Measurements from ENCODE around the gene RTL1. TPM values are rescaled to one million over a fixed set of nuclear protein-coding genes. Genes with fewer than 3 reads are reported as not detected.

The RTL1 gene
- total RNA-seq, 3 donors from 2014 or later = not detected

- ATAC-seq (no peak), DNase-seq (no peak)
- intact Hi-C loops (cut with DNase I, micrococcal nuclease) = no loop called here
Measured at GRCh38 chr14:100887728-100888335, 15.7 kb downstream of the RTL1 start.

GRCh38 chr14:100885617-100886016 lies 17.9 kb downstream of the RTL1 start:
- no peaks in the 10 kb centered on the region for H3K36me3 ChIP-seq (ENCODE audit: low read depth)
- no peak for TF ChIP-seq CTCF (IDR thresholded peaks at IDR 0.05)

More at GRCh38 chr14:100887728-100888335, 15.7 kb downstream of the RTL1 start:
- Histone ChIP-seq H3K4me3 (no peak overlapping the region), H3K4me1 (ENCODE audit: low read depth) (peaks cover 4% of the 10 kb centered on the region), H3K36me3 (ENCODE audit: low read depth) (no peaks in the 10 kb centered on the region), H3K9me3 (no peaks in the 10 kb centered on the region)
- TF ChIP-seq CTCF (IDR thresholded peaks at IDR 0.05) = no peak

GRCh38 chr14:100885196-100885595 lies 18.3 kb downstream of the RTL1 start:
- Histone ChIP-seq H3K36me3 (ENCODE audit: low read depth) (no peaks in the 10 kb centered on the region), H3K4me1 (ENCODE audit: low read depth) (peaks cover 4% of the 10 kb centered on the region), H3K9me3 (no peaks in the 10 kb centered on the region), H3K4me3 (no peak overlapping the region)
- ATAC-seq (no peak), DNase-seq (no peak)
- intact Hi-C loops (cut with DNase I, micrococcal nuclease) = no loop called here
- TF ChIP-seq CTCF (IDR thresholded peaks at IDR 0.05) = no peak

More at GRCh38 chr14:100885617-100886016, 17.9 kb downstream of the RTL1 start:
- peaks cover 4% of the 10 kb centered on the region for H3K4me1 ChIP-seq (ENCODE audit: low read depth)
- H3K4me3 ChIP-seq = no peak overlapping the region
- intact Hi-C loops (cut with DNase I, micrococcal nuclease) = no loop called here
- no peak for DNase-seq
- no peak for ATAC-seq
- no peaks in the 10 kb centered on the region for H3K9me3 ChIP-seq

GRCh38 chr14:100884456-100884855 lies 19.1 kb downstream of the RTL1 start:
- no peak overlapping the region for H3K4me3 ChIP-seq
- ATAC-seq (no peak), DNase-seq (no peak)
- H3K9me3 ChIP-seq = no peaks in the 10 kb centered on the region
- H3K4me1 ChIP-seq (ENCODE audit: low read depth) = peaks cover 4% of the 10 kb centered on the region
- TF ChIP-seq CTCF (IDR thresholded peaks at IDR 0.05) = no peak
- H3K36me3 ChIP-seq (ENCODE audit: low read depth) = no peaks in the 10 kb centered on the region
- intact Hi-C loops (cut with DNase I, micrococcal nuclease) = no loop called here

GRCh38 chr14:100883789-100884101 lies 19.8 kb downstream of the RTL1 start:
- H3K4me3 ChIP-seq = no peak overlapping the region
- H3K36me3 ChIP-seq (ENCODE audit: low read depth) = no peaks in the 10 kb centered on the region
- TF ChIP-seq CTCF (IDR thresholded peaks at IDR 0.05) = no peak
- DNase-seq (no peak), ATAC-seq (no peak)
- peaks cover 4% of the 10 kb centered on the region for H3K4me1 ChIP-seq (ENCODE audit: low read depth)
- H3K9me3 ChIP-seq = no peaks in the 10 kb centered on the region
- intact Hi-C loops (cut with DNase I, micrococcal nuclease) = no loop called here

Measured in mucosa of descending colon (tissue), 3 donors.